ENCODE data around the gene L2HGDH. TPM values are rescaled to one million over a fixed set of nuclear protein-coding genes. Genes with fewer than 3 reads are reported as not detected.
"Not testable (repeated sequence)": the region's sequence is repeated elsewhere in the genome, so short reads cannot be mapped to it uniquely, and the experiment has no call there.

L2HGDH gene
- 3.3 TPM for polyA plus RNA-seq (2013, experiment 1 of 2; ENCODE audit: insufficient read length)
- 2.3 TPM for polyA plus RNA-seq (2013, experiment 2 of 2; ENCODE audit: insufficient read length)

DNA sequence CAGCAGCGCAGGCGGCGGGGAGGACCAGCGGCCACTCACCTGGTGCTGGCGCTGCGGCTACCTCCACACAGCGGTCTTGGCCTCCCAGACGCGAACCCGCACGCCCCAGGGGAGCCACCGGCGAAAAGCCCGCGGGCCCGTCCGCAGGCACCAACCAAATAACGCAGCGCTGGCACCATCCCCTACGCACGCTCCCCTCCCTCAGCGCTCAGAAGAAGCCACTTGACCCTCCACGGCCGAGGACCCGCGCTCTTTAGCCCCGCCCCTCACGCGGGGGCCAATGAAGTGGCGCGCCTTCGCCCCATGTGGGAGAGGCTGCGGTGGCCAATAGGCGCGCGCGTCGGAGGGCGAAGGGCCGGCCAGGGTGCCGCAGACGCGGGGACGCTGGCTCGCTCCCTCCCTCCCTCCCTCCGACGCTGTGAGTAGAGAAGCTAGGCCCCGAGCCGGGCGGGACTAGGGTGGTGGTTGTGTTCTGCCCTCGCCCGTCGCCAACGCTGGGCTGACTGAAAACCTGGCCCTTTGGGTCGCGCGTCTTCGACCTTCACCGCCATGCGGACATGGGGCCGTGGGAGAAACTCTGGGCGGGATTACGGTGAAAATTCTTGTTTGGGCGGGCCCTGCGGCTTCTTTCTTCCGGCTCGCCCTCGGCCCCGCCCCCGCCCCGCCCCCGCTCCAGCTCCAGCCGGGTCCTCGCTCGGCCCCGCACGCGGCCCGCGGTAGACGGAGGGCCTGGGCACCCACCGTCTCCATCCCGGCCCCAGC lies at the start of gene L2HGDH, which contains the start of gene DMAC2L:
L2HGDH (minus strand) TSS at position 258 of the 762 bp plus-strand sequence; CDS start at position 179, 79 bp downstream.
DMAC2L (plus strand) TSS at position 353 of the 762 bp plus-strand sequence. CDS start 9,164 bp downstream, outside the sequence.
- DNase-seq = peak; percentile 95

DNA sequence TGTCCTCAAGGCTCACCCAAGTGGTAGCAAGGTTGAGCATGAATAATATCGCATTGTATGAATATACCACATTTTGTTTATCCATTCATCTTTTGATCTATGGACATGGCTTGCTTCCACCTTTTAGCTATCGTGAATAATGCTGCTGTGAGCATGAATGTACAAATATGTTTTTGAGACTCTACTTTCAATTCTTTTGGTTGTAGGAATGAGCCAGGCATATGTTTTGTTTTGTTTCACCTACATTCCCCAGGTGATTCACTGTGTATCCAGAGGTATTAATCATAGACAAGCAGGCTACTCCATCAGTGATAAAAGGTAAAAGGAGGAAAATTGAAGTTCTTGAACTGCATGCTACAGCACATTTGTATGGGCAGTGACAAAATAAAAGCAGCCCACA lies 48.8 kb upstream of the L2HGDH start:
- DNase-seq = no peak

DNA sequence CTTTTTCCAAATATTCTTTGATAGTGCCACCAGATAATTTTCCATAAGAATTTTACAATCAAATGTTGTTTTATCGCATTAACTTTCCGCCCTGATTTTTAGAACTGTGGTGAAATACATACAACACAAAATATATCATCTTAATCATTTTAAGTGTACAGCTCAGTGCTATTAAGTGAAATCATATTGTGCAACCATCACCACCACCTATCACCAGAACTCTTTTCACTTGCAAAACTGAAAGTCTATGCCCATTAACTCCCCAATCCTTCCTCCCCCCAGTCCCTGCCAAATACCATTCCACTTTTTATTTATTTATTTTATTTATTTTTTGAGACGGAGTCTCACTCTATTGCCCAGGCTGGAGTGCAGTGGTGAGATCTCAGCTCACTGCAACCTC lies 48.1 kb upstream of the L2HGDH start:
- no peak for DNase-seq

DNA sequence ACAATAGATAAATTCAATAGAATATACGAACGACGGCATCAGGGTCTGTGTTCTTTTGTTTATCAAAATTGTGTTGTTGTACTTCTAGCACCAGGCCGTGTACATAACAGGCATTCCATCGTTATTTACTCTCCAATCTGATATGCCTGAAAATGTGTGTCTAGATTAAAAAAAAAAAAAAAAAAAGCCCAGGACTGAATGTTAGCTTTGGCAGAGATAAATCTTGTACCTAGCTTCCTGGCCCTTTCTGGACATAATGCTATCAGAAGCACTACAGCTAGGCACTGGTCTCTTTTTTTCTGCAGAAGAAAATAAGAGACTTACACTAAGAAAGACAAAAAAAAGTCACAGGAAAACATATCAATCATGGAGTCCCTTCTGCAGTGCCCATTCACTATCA lies 47.6 kb upstream of the L2HGDH start:
- no peak for DNase-seq

DNA sequence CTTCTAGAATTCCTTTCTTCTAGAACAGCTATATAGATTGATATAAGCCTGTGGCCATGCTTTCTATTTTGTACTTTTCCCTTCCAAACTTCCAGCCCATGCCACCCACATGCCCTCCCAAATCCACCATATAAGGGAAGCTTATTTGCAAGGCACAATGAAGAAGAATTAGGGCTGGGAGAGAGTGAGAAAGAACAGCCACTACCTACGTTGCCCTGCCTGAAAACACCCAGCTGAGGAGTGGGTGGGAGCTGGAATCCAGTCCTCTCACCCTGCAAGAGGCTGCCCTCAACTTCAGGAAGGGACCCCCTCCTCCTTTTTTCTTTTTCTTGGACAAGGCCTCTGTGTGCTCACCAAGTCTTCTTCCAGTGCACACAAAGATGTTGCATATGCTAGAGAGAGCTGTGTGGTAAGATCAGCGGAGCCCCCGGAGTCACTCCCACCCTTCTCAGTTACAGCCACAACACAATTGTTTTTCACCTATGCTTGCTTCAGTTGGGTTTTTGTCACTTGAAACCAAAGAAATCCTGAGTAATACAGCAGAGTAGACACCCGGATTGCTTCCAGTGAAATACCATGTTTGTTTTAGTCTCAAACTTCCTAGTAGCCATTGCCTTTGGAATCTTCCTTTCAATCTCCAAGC lies 45.8 kb upstream of the L2HGDH start:
- DNase-seq = no peak

DNA sequence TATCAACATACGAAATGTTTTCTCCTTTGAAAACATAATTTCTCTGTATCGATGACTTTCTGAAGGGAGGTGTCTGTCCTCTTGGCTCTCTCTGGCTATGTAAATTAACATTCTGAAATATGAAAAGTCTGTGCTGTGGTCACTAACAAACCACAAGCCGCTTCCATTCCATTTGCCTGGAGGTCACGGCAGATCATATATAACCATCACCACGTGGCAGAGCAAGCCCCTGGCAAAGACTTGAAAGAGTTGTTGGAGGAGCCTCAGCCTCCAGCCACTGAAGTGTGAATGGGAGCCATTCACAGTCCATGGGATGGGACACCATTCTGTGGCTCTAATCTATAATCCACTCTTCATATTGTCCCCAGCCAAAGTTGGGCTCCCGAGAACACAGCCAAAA lies 45.1 kb upstream of the L2HGDH start:
- no peak for DNase-seq

DNA sequence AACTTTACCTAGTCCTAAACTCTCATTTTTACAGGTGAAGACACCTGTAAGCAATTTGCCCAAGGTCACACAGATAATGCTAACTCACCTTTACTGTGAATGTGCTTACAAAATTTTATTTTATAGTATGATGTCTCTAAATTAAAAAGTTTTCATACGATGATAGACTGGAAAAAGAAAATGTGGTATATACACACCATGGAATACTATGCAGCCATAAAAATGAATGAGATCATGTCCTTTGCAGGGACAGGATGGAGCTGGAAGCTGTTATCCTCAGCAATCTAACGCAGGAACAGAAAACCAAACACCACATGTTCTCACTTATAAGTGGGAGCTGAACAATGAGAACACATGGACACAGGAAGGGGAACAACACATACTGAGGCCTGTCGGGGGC lies 44.3 kb upstream of the L2HGDH start:
- not testable (repeated sequence) for DNase-seq

DNA sequence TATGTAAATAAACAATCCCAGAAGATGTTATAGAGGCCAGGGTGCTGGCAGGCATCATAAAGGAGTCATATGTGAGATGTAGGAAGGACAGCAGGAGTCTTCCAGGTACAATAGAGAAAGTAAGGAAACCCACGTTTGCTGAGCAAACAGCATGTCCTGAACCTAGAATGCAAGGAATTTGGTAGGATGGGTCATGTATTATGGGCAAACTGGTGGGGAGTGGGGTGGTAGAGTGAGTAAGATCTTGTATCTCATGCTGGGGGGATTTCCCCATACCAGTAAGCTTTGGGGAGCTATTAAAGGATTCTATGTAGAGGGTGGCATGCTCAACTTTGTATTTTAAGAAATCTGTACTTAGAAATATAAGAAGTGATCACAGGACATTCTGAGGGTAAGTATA lies 43.7 kb upstream of the L2HGDH start:
- DNase-seq = no peak

DNA sequence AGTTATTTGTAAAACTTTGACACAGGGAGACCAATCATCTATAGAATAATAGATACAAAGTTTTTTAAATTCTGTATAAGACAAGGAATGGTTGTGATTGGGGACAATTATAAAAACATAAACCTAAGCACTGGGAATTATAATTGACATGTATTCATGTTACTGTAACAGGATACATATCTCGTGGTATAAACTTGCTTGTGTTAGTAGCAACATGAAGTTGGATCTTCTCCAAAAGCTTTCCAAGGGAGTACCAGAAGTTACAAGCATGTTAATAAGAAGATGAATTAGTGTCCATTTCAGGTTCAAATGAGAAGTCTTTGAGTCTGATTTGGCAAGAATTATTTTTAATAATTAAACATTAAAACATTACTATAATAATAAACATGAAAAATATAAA lies 42.5 kb upstream of the L2HGDH start:
- no peak for DNase-seq

DNA sequence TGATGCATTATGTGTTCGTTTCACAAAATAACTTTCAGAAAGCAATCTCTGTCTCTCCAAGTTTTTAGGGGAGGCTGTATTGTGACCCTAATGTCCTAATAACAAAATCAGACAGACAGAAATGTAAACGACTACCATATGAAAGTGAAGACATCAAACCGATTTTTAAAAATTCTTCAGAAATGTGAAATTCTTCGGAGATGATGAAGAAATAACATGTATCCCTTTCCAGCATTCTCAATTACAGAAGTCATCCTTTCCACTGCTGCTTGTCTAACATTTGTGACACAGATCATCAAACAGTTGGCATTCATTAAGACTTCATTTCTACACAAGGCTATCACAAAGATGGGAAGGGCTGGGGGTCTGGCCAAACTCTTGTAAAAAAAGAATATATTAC lies 41.1 kb upstream of the L2HGDH start:
- peak; percentile 68 for DNase-seq

DNA sequence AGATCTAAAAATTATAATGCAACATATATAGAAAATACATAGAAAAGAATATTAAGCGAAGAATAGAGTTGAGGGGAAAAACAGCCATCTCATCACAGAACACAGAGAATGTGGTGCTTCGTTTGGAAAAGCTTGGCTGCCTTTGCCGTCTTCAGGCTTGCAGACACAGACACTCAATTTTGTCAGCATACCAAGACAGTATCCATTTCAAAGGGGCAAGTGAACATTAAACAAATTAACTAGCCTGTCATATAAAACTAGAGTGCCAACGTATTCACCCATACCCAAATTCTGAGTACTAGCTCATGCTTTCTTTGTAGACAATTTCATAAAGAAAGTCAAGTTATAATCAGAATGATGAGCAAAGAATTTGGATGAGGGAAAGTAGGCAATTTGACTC lies 40.6 kb upstream of the L2HGDH start:
- no peak for DNase-seq

DNA sequence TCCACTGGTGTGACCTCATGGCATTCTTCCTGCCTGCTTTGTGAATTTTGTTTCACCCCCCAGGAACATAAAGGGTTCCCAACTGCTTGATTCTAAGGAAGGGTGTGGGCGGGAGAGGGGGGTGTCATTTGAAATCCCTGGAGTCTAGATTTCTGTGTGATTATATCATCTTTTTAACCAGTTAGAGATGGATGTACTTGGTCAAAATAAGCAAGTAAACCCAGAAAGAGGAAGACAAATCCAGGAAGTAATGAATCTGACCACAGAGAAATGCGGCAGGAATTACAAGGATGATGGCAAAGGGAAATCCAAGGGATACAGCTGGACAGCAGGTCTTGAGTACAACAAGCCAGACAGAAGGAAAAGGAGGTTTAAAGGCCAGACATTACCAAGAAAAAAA lies 38.9 kb upstream of the L2HGDH start:
- DNase-seq = peak; percentile 88

DNA sequence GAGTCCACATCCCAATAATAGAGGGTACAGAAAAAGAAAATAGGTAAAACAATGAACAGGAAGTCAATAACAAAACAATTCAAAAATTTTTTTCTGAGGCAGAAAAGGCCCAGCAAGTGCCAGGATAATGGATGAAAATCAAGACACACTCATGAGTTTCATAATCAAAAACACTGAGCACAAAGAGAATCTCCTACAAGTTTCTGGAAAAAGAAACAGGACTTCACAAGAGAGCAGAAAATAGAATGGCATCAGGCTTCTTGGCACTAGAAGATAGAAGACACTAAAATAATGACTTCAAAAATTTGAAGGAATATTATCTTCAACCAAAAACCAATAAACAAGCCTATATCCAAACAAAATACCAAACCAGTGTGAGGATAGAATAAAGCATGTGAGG lies 36.9 kb upstream of the L2HGDH start:
- no peak for DNase-seq

DNA sequence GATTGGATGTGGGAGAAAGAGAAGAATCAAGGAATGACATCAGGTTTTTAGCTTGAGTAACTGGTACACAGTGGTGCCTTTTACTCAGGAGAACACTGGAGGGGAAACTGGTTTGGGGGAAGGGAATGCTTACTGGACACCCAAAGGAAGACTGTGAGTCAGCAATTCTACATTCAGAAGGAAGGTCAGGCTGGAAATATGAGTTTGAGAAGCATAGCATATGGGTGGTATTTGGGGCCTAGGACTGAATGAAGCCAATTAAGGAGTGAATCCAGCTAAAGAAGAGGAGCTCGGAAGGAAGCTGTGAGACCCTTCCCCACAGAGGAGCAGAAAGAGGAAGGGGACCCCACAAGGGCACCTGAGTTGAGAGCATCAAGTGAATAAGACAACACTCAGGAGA lies 35.5 kb upstream of the L2HGDH start:
- peak; percentile 76 for DNase-seq

DNA sequence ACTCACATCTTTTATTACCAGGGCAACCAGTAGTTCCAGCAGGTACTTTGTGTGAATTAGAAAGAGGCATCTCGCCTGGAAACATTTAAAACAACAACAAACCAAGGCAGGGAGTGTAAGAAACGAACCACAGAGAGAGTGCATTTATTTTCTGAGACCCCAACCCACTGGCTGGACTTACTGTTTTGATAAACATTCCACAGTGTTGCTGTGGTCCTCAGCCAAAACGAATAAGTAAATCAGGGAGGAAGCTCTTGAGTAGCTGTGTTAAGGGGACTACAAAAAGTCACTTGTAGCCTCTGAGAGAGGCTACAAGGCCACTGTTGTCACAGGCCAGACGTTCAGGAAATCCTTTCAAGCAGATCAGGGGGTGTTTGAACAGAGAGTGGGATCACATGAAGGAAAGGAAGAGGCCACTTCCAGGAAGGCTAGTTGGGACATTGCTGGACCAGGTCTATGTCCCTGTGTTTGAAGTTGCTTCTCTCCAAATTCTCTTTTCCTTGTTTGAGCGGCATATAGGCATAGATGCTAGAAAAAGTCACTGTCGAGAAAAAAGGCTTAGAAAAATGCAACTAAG lies 33.9 kb upstream of the L2HGDH start:
- DNase-seq = no peak

DNA sequence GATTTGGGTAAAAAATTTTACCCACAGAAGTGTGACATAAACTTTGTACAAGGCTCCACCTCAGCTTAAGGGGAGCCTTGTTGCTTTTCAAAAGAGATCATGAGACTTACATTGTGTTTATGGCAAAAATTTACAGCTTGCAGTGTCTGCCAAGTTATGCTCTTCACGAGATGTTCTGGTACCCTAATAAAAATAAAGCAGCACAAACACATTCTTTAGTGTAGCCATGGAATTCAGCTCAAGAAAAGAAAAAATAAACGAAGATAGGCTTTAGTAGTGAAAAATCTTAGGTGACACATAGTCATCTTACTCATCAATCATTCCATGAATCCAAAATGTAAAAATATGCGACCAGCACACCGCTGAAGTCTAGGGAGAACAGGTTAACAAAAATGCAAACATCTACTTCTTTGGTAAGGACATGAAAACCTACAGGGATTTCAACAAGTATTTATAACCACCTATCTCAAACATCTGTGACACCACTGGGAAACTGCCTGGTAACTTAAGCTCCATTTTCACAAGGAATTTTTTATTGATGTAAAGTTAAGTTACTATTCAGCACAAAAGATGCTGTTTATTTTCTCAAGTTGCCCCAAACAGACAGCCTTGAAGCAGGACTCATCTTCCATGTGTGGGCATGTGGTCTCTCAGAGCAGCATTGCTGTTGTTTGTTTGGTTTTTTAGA lies 33.0 kb upstream of the L2HGDH start:
- DNase-seq = peak; percentile 48

DNA sequence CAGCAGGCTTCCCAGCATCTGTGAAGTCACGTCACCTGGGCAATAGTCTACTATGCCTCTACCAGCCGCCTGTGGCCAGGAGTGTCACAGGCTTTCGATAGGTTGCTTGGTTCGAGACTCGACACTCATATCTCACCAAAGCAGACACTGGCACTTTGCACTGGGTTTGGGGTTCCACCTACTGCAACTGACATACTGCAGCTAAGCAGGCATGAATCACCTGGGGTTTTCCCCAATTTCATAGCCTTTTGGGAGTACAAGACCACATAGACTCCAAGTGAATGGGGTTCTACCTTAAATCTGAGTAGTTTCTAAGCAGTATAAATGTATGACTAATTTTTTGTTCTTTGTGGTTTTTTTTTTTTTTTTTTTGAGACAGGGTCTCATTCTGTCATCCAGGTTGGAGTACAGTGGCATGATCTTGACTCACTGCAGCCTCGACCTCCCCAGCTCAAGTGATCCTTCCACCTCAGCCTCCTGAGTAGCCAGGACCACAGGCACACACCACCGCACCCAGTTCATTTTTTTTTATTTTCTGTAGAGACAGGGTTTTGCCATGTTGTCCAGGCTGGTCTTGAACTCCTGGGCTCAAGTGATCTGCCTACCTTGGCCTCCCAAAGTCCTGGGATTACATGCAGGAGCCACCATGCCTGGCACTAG lies 32.2 kb upstream of the L2HGDH start:
- no peak for DNase-seq

DNA sequence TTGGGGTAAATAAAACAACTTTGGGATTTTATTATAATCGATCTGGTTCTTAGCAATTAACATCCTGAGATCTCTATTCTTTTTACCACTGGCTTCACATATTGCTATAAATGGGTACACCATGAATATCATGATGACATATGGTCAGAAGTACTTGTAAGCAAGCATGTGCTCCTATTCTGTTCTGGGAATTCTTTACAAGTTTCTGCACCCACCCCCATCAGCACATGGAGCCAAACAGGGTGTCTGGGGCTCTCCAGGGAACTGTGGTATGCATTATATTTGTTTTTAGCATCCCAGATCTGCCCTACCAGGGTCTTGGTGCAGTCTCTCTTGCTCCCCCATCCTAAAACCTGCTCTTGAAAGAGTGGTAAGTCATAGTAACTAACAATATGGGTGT lies 31.4 kb upstream of the L2HGDH start:
- peak; percentile 62 for DNase-seq

DNA sequence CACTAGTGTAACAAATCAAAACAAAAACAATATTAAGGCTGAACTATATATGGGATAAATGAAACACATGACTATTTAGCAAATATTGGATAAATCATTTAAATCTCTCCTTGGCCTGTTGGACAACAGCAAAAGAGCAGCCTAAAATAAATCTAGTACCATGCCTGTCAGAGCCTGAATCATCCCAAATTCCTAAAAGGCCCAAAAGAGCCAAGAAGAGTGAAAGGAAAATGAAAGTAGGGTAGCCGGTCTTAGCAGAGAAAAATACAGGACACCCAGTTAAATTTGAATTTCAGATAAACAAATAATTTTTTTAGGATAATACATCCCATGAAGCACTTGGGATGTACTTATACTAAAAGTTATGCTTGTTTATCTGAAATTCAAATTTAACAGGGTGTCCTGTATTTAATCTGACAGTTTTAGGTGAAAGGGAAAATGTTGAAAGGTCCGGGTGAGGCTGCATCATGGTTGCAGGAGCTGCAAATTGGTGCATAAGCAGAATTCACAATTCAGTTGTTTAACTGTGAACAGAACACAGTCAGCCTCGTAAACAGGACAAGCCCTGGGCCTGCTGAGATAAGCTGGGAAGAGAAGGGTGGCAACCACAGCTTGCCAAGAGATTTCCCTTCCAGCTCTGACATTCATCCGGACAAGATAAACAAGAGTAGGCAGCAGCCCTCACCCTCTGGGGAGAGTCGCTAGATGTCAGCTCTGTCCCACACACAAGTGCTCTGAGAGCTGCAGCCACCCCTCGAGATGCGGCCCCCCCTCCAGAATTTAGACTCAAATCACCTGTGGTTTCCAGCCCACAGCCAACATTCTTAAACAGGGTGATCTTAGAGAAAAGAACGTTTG lies 30.4 kb upstream of the L2HGDH start:
- peak; percentile 82 for DNase-seq

DNA sequence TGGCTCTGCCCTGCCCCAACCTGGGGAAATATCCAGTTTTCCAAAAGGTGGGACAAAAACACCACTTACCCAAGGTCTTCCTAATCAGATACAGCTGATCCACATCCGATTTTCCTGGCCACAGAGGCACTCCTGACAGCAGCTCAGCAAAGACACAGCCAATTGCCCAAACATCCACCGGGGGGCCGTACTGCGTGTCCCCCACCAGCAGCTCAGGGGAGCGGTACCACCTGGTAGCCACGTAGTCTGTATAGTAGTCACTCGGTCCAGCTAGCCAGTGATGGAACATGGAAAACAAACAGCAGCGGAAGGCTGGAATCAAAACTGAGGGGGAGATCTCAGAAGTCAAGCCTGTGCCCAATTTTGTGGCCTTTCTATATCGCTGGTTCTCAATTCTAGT lies 28.9 kb upstream of the L2HGDH start:
- no peak for DNase-seq

DNA sequence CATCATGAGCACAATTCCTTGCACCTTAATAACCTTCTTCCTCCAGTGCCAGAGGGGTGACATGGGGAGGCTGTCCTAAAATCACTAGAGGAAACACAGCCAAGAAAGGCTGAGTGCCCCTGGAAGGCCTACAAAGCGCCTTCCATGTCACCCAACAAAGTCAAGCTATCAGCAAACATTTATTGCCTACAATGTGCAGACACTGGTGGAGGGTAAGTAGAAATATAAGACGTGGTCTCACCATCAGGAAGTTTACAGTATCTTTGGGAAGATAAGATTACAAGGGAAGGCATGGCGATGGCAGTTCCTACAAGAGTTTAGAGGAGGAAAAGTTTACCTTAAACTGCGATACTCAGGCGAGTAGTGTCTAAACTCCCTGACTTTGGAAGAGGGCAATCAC lies 28.0 kb upstream of the L2HGDH start:
- no peak for DNase-seq
